ENCODE data around the gene R3HDM4. TPM values are rescaled to one million over a fixed set of nuclear protein-coding genes. Genes with fewer than 3 reads are reported as not detected.
A peak's percentile ranks its signal among the peaks of the same experiment; 100 is the strongest.

The R3HDM4 gene
- polyA plus RNA-seq (2013), result 51.5 and 52.5 TPM in 2 replicates

DNA sequence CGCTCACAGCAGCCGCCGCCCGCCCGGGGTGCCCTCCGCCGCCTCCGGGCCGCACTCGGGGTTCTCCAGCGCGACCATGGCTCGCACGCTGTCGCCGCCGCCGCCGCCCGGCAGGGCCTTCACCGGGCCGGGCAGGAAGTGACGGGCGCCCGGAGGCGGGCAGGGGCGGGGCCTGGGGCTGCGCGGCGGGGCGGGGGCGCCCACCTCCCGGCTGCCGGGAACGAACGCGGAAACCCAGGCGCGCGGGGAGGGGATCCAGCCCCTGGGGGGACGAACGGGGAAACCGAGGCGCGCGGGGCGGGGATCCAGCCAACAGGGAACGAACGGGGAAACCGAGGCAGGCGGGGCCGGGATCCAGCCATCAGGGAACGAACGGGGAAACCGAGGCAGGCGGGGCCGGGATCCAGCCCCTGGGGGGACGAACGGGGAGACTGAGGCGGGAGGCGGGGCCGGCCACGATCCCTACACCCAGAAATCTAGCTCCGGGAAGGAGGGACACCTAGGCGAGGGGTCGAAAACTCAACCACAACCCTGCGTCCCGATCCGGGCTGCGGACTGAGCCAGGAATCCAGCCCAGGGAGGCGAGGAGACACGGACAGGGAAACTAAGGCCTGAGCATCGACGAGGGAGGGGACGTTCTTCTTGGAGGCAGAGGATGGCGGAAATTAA lies at the start of gene R3HDM4:
Gene R3HDM4, minus strand, starts transcription at position 140 of the 669 bp plus-strand sequence. Its CDS starts 62 bp downstream, at position 78.
- H2BK5ac ChIP-seq (ENCODE audit: low read depth, low read length, poor library complexity), result peak within 1 kb of the TSS; percentile 83
- peak within 1 kb of the TSS; percentile 22 for H2AK5ac ChIP-seq (ENCODE audit: low read length)
- H3K9me3 ChIP-seq (ENCODE audit: insufficient read depth, low read depth, low read length), result peaks cover 4% of the 10 kb centered on the region
- peak within 1 kb of the TSS; percentile 95 for H4K91ac ChIP-seq (ENCODE audit: low read depth, low read length)
- peak within 1 kb of the TSS; percentile 3 for H2BK12ac ChIP-seq (ENCODE audit: low read length)
- peak within 1 kb of the TSS; percentile 97 for H3K14ac ChIP-seq (ENCODE audit: low read length)
- H3K4me3 ChIP-seq (ENCODE audit: low read depth, low read length), result peak within 1 kb of the TSS; percentile 93
- H3K27me3 ChIP-seq (ENCODE audit: insufficient read depth, low read length), result peaks cover 13% of the 10 kb centered on the region
- no peak within 1 kb of the TSS for H3K23ac ChIP-seq (ENCODE audit: low read length)
- peaks cover 0 to 2% of the 10 kb centered on the region in 2 experiments for H3K36me3 ChIP-seq (ENCODE audit: control insufficient read depth in 1 of 2, insufficient read depth in 2 of 2, low read length in 2 of 2)
- peak within 1 kb of the TSS; percentile 92 for H2AFZ ChIP-seq (ENCODE audit: insufficient read depth, low read length, poor library complexity)
- peak within 1 kb of the TSS; percentile 94 for H3K18ac ChIP-seq (ENCODE audit: low read length)
- no CpG with 5 or more reads among the region's 76 CpGs for WGBS (ENCODE audit: extremely low coverage, insufficient coverage, insufficient read length)
- peaks cover 13 to 22% of the 10 kb centered on the region in 2 experiments for H3K4me1 ChIP-seq (ENCODE audit: control insufficient read depth in 1 of 2, insufficient read depth in 2 of 2, low read length in 2 of 2)
- H3K27ac ChIP-seq (ENCODE audit: low read depth, low read length), result no peak within 1 kb of the TSS
- H4K12ac ChIP-seq (ENCODE audit: low read depth, low read length), result peak within 1 kb of the TSS; percentile 81
- H3K79me1 ChIP-seq (ENCODE audit: low read length), result peaks cover 6% of the 10 kb centered on the region
- peak within 1 kb of the TSS; percentile 85 for H3K9ac ChIP-seq (ENCODE audit: low read length)
- peak within 1 kb of the TSS; percentile 82 for H2BK120ac ChIP-seq (ENCODE audit: insufficient read depth, low read length, poor library complexity)
- peak within 1 kb of the TSS; percentile 99 for H3K4ac ChIP-seq (ENCODE audit: low read depth, low read length)
- peak within 1 kb of the TSS; percentile 87 for H4K8ac ChIP-seq (ENCODE audit: low read depth, low read length)
- peak in 1 of 2 donors; percentile 70 for DNase-seq
- H3K79me2 ChIP-seq (ENCODE audit: control insufficient read depth, insufficient read depth, low read length, poor library complexity), result peaks cover 9% of the 10 kb centered on the region
- H3K4me2 ChIP-seq (ENCODE audit: low read length), result peak within 1 kb of the TSS; percentile 88

DNA sequence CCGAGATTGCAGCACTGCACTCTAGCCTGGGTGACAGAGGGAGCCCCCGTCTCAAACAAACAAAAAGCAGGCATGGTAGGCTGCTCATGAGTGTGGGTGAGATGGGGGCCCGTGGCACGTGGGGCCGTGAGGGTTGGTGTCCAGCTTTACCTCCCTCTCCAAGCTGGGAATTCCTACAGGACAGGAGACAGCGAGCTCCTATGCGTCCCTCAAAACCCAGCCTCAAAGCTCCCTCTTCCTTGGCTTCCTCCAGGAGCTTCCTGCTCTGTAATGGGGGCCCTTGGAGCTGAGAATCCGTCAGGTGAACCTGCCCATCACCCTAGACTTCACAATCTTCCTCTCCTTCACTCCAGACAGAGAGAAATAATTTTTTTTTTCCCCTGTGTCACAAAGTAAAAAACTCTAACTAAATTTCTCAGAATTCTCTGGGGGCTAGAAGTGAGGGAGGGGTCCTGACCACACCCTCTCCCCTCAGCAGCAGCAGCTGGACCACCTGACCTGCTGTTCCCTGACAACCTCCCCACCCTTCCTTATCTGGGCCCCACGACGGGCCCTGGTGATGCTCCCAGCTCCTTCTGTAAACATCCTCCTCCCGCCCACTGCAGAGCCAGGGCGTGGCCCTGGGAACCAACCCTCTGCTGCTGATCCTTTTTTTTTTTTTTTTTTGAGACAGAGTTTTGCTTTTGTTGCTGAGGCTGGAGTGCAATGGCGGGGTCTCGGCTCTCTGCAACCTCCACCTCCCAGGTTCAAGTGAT lies 49.0 kb upstream of the R3HDM4 start:
- H2BK120ac ChIP-seq (ENCODE audit: insufficient read depth, low read length, poor library complexity), result no peak overlapping the region
- H4K91ac ChIP-seq (ENCODE audit: low read depth, low read length), result no peak overlapping the region
- peaks cover 4% of the 10 kb centered on the region for H3K9me3 ChIP-seq (ENCODE audit: insufficient read depth, low read depth, low read length)
- no CpG with 5 or more reads among the region's 14 CpGs for WGBS (ENCODE audit: extremely low coverage, insufficient coverage, insufficient read length)
- peaks cover 35% of the 10 kb centered on the region in 2 experiments for H3K4me1 ChIP-seq (ENCODE audit: control insufficient read depth in 1 of 2, insufficient read depth in 2 of 2, low read length in 2 of 2)
- peaks cover 17% of the 10 kb centered on the region for H3K79me2 ChIP-seq (ENCODE audit: control insufficient read depth, insufficient read depth, low read length, poor library complexity)
- H3K27ac ChIP-seq (ENCODE audit: low read depth, low read length), result peak overlapping the region; percentile 2
- H2AFZ ChIP-seq (ENCODE audit: insufficient read depth, low read length, poor library complexity), result no peak overlapping the region
- H3K18ac ChIP-seq (ENCODE audit: low read length), result no peak overlapping the region
- peak overlapping the region; percentile 14 for H3K4ac ChIP-seq (ENCODE audit: low read depth, low read length)
- H4K12ac ChIP-seq (ENCODE audit: low read depth, low read length), result no peak overlapping the region
- no peak overlapping the region for H2AK5ac ChIP-seq (ENCODE audit: low read length)
- H3K4me3 ChIP-seq (ENCODE audit: low read depth, low read length), result no peak overlapping the region
- H2BK12ac ChIP-seq (ENCODE audit: low read length), result no peak overlapping the region
- H3K9ac ChIP-seq (ENCODE audit: low read length), result no peak overlapping the region
- peaks cover 73 to 79% of the 10 kb centered on the region in 2 experiments for H3K36me3 ChIP-seq (ENCODE audit: control insufficient read depth in 1 of 2, insufficient read depth in 2 of 2, low read length in 2 of 2)
- no peak overlapping the region for H3K14ac ChIP-seq (ENCODE audit: low read length)
- DNase-seq, result no peak
- H2BK5ac ChIP-seq (ENCODE audit: low read depth, low read length, poor library complexity), result no peak overlapping the region
- H3K27me3 ChIP-seq (ENCODE audit: insufficient read depth, low read length), result no peaks in the 10 kb centered on the region
- H3K23ac ChIP-seq (ENCODE audit: low read length), result no peak overlapping the region
- no peak overlapping the region for H4K8ac ChIP-seq (ENCODE audit: low read depth, low read length)
- no peak overlapping the region for H3K4me2 ChIP-seq (ENCODE audit: low read length)
- H3K79me1 ChIP-seq (ENCODE audit: low read length), result peaks cover 23% of the 10 kb centered on the region

DNA sequence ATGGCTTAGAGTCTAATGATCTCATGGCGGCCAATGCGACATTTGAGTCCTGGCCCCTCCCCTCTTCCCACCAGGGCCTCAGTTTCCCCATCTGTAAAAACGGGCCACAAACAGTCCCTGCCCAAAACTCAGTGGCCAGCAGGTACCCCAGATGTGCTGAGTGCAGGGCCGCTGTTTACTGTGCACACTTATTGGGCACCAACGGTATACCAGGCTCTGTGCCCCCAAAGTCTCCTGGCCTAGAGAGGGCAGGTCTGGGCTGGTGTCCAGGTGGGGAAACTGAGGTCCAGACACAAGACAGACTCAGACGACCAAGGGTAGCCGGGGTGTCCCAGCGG lies 47.6 kb upstream of the R3HDM4 start:
- H2AFZ ChIP-seq (ENCODE audit: insufficient read depth, low read length, poor library complexity), result no peak overlapping the region
- no peak overlapping the region for H3K4me2 ChIP-seq (ENCODE audit: low read length)
- no peak for DNase-seq
- no peak overlapping the region for H4K12ac ChIP-seq (ENCODE audit: low read depth, low read length)
- H3K79me2 ChIP-seq (ENCODE audit: control insufficient read depth, insufficient read depth, low read length, poor library complexity), result peaks cover 23% of the 10 kb centered on the region
- peak overlapping the region; percentile 1 for H4K91ac ChIP-seq (ENCODE audit: low read depth, low read length)
- peak overlapping the region; percentile 29 for H3K27ac ChIP-seq (ENCODE audit: low read depth, low read length)
- H3K23ac ChIP-seq (ENCODE audit: low read length), result no peak overlapping the region
- H2BK12ac ChIP-seq (ENCODE audit: low read length), result peak overlapping the region; percentile 10
- no peaks in the 10 kb centered on the region for H3K27me3 ChIP-seq (ENCODE audit: insufficient read depth, low read length)
- peak overlapping the region; percentile 36 for H3K18ac ChIP-seq (ENCODE audit: low read length)
- peak overlapping the region; percentile 6 for H3K14ac ChIP-seq (ENCODE audit: low read length)
- WGBS (ENCODE audit: extremely low coverage, insufficient coverage, insufficient read length), result no CpG with 5 or more reads among the region's 8 CpGs
- H2BK120ac ChIP-seq (ENCODE audit: insufficient read depth, low read length, poor library complexity), result peak overlapping the region; percentile 4
- H2BK5ac ChIP-seq (ENCODE audit: low read depth, low read length, poor library complexity), result peak overlapping the region; percentile 2
- peak overlapping the region; percentile 5 for H4K8ac ChIP-seq (ENCODE audit: low read depth, low read length)
- no peak overlapping the region for H3K9ac ChIP-seq (ENCODE audit: low read length)
- H2AK5ac ChIP-seq (ENCODE audit: low read length), result no peak overlapping the region
- H3K4me1 ChIP-seq (ENCODE audit: control insufficient read depth in 1 of 2, insufficient read depth in 2 of 2, low read length in 2 of 2), result peaks cover 41 to 44% of the 10 kb centered on the region in 2 experiments
- H3K4me3 ChIP-seq (ENCODE audit: low read depth, low read length), result no peak overlapping the region
- H3K79me1 ChIP-seq (ENCODE audit: low read length), result peaks cover 33% of the 10 kb centered on the region
- H3K9me3 ChIP-seq (ENCODE audit: insufficient read depth, low read depth, low read length), result no peaks in the 10 kb centered on the region
- peaks cover 61 to 65% of the 10 kb centered on the region in 2 experiments for H3K36me3 ChIP-seq (ENCODE audit: control insufficient read depth in 1 of 2, insufficient read depth in 2 of 2, low read length in 2 of 2)
- H3K4ac ChIP-seq (ENCODE audit: low read depth, low read length), result peak overlapping the region; percentile 35

DNA sequence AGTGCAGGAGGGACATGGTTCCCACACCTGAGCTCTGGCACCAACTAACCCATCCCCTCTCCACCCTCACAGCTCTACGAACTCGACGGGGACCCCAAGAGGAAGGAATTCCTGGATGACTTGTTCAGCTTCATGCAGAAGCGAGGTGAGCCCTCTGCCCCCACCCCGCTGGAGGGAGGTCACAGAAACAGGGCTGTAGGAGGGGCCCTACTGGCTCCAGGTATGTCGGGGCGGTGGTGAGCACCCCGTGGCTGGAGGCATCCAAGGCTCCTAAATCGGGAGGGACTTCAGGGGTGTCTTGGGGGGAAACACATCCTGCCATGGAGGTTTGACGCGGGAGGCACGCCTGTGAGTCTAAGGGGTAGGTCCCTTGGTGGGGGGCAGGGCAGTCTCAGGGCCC lies 47.0 kb upstream of the R3HDM4 start:
- Histone ChIP-seq H3K9me3 (ENCODE audit: insufficient read depth, low read depth, low read length) (no peaks in the 10 kb centered on the region), H4K91ac (ENCODE audit: low read depth, low read length) (peak overlapping the region; percentile 8), H3K27ac (ENCODE audit: low read depth, low read length) (peak overlapping the region; percentile 42), H4K12ac (ENCODE audit: low read depth, low read length) (peak overlapping the region; percentile 20), H3K36me3 (ENCODE audit: control insufficient read depth in 1 of 2, insufficient read depth in 2 of 2, low read length in 2 of 2) (peaks cover 57 to 61% of the 10 kb centered on the region in 2 experiments), H4K8ac (ENCODE audit: low read depth, low read length) (peak overlapping the region; percentile 2), H3K23ac (ENCODE audit: low read length) (no peak overlapping the region), H2AFZ (ENCODE audit: insufficient read depth, low read length, poor library complexity) (no peak overlapping the region), H3K14ac (ENCODE audit: low read length) (peak overlapping the region; percentile 1), H3K79me2 (ENCODE audit: control insufficient read depth, insufficient read depth, low read length, poor library complexity) (peaks cover 29% of the 10 kb centered on the region), H2BK12ac (ENCODE audit: low read length) (no peak overlapping the region), H2BK120ac (ENCODE audit: insufficient read depth, low read length, poor library complexity) (no peak overlapping the region), H3K4me3 (ENCODE audit: low read depth, low read length) (no peak overlapping the region), H3K27me3 (ENCODE audit: insufficient read depth, low read length) (no peaks in the 10 kb centered on the region), H2BK5ac (ENCODE audit: low read depth, low read length, poor library complexity) (peak overlapping the region; percentile 48), H3K4me1 (ENCODE audit: control insufficient read depth in 1 of 2, insufficient read depth in 2 of 2, low read length in 2 of 2) (peaks cover 46 to 49% of the 10 kb centered on the region in 2 experiments), H3K4ac (ENCODE audit: low read depth, low read length) (peak overlapping the region; percentile 63), H3K79me1 (ENCODE audit: low read length) (peaks cover 39% of the 10 kb centered on the region), H2AK5ac (ENCODE audit: low read length) (no peak overlapping the region), H3K4me2 (ENCODE audit: low read length) (no peak overlapping the region), H3K9ac (ENCODE audit: low read length) (no peak overlapping the region), H3K18ac (ENCODE audit: low read length) (peak overlapping the region; percentile 36)
- no peak for DNase-seq
- WGBS (ENCODE audit: extremely low coverage, insufficient coverage, insufficient read length), result no CpG with 5 or more reads among the region's 12 CpGs
